ENCODE results near the gene SIRT5. TPM values are rescaled to one million over a fixed set of nuclear protein-coding genes. Genes with fewer than 3 reads are reported as not detected.

The SIRT5 gene
- 14.8 TPM for total RNA-seq

- peak; percentile 84 for DNase-seq
Measured at GRCh38 chr6:13574571-13575376, at the start of gene SIRT5. Gene SIRT5 (plus strand): TSS chr6:13574601. CDS start chr6:13584111, 9,510 bp downstream.

- DNase-seq: no peak
Measured at GRCh38 chr6:13524801-13525508, 49.4 kb upstream of the SIRT5 start.

GRCh38 chr6:13526357-13526726 is 48.1 kb upstream of the SIRT5 start:
- DNase-seq: no peak

GRCh38 chr6:13526727-13527670 is 47.4 kb upstream of the SIRT5 start:
- peak; percentile 51 for DNase-seq

- DNase-seq: no peak
Measured at GRCh38 chr6:13527671-13528056, 46.7 kb upstream of the SIRT5 start.

GRCh38 chr6:13528232-13528631 is 46.2 kb upstream of the SIRT5 start:
- DNase-seq: peak; percentile 13

- no peak for DNase-seq
Measured at GRCh38 chr6:13528777-13529343, 45.5 kb upstream of the SIRT5 start.

GRCh38 chr6:13531956-13532355 is 42.4 kb upstream of the SIRT5 start:
- no peak for DNase-seq

GRCh38 chr6:13534536-13534935 is 39.9 kb upstream of the SIRT5 start:
- no peak for DNase-seq

GRCh38 chr6:13535306-13535705 is 39.1 kb upstream of the SIRT5 start:
- no peak for DNase-seq

GRCh38 chr6:13536796-13537526 is 37.4 kb upstream of the SIRT5 start:
- no peak for DNase-seq

- DNase-seq: no peak
Measured at GRCh38 chr6:13537527-13537897, 36.9 kb upstream of the SIRT5 start.

- peak; percentile 71 for DNase-seq
Measured at GRCh38 chr6:13538084-13538483, 36.3 kb upstream of the SIRT5 start.

- DNase-seq: no peak
Measured at GRCh38 chr6:13538600-13538999, 35.8 kb upstream of the SIRT5 start.

GRCh38 chr6:13539572-13539971 is 34.8 kb upstream of the SIRT5 start:
- no peak for DNase-seq

GRCh38 chr6:13541496-13541895 is 32.9 kb upstream of the SIRT5 start:
- no peak for DNase-seq

- DNase-seq: no peak
Measured at GRCh38 chr6:13544454-13545186, 29.8 kb upstream of the SIRT5 start.

- DNase-seq: no peak
Measured at GRCh38 chr6:13545885-13546284, 28.5 kb upstream of the SIRT5 start.

GRCh38 chr6:13548500-13549210 is 25.7 kb upstream of the SIRT5 start:
- no peak for DNase-seq

- DNase-seq: no peak
Measured at GRCh38 chr6:13550656-13551055, 23.7 kb upstream of the SIRT5 start.
